Mesenchymal stem cell (in vitro differentiated cells and primary cell): ENCODE results near the gene MYH16.
"Not testable (repeated sequence)": the region's sequence is repeated elsewhere in the genome, so short reads cannot be mapped to it uniquely, and the experiment has no call there.

Source experiments
- DNase-seq: peaks from one replicate; pipeline ENCODE4 v3.0.0-alpha.2; 2013
- H2AFZ ChIP-seq: one replicate; pipeline ENCODE4 v1.6.1; 2013; ENCODE audit warnings: low read depth, mild to moderate bottlenecking, control low read depth, inconsistent platforms, low read length, moderate library complexity
- H2AK5ac ChIP-seq: 2 replicates; pipeline ENCODE4 v1.6.1; 2013; ENCODE audit warnings: low read length, moderate library complexity, mild to moderate bottlenecking, inconsistent platforms; ENCODE audit not compliant: severe bottlenecking
- H2BK120ac ChIP-seq: one replicate; pipeline ENCODE4 v1.6.1; 2013; ENCODE audit warnings: low read depth, mild to moderate bottlenecking, inconsistent platforms, low read length, moderate library complexity
- H2BK12ac ChIP-seq, 2 experiments: one replicate each; pipeline ENCODE4 v1.6.1; 2013; ENCODE audit warnings: inconsistent platforms in 2 of 2, low read length in 2 of 2, mild to moderate bottlenecking in 2 of 2, moderate library complexity in 2 of 2, control low read depth in 1 of 2
- H2BK15ac ChIP-seq: one replicate; pipeline ENCODE4 v1.6.1; 2013; ENCODE audit warnings: mild to moderate bottlenecking, low read depth, inconsistent platforms; ENCODE audit not compliant: poor library complexity, severe bottlenecking
- H2BK5ac ChIP-seq: 2 replicates; pipeline ENCODE4 v1.6.1; 2013; ENCODE audit warnings: low read depth, mild to moderate bottlenecking, low read length, control low read depth, inconsistent platforms; ENCODE audit not compliant: poor library complexity, severe bottlenecking
- H3K14ac ChIP-seq, 2 experiments: one replicate each; pipeline ENCODE4 v1.6.1; 2013; ENCODE audit warnings: inconsistent platforms in 2 of 2, low read length in 2 of 2, control low read depth in 1 of 2, mild to moderate bottlenecking in 1 of 2, moderate library complexity in 1 of 2
- H3K18ac ChIP-seq, 2 experiments: one replicate each; pipeline ENCODE4 v1.6.1; 2013; ENCODE audit warnings: inconsistent platforms in 2 of 2, low read length in 2 of 2, control low read depth in 1 of 2, low read depth in 1 of 2, mild to moderate bottlenecking in 1 of 2
- H3K23ac ChIP-seq, 2 experiments: one replicate each; pipeline ENCODE4 v1.6.1; 2013; ENCODE audit warnings: inconsistent platforms in 2 of 2, low read length in 2 of 2, mild to moderate bottlenecking in 2 of 2, moderate library complexity in 2 of 2, control low read depth in 1 of 2
- H3K27ac ChIP-seq: 2 replicates; pipeline ENCODE4 v1.5.1; 2013; ENCODE audit warnings: mild to moderate bottlenecking, moderate library complexity, low read length, control low read depth, inconsistent platforms; ENCODE audit not compliant: poor library complexity, severe bottlenecking
- H3K27me3 ChIP-seq, 2 experiments: 2 replicates each; pipeline versions ENCODE4 v1.6.1 to v1.7.0; 2013; ENCODE audit warnings: low read length in 2 of 2, mild to moderate bottlenecking in 2 of 2, moderate library complexity in 2 of 2, control low read depth in 1 of 2, inconsistent platforms in 1 of 2; ENCODE audit not compliant: control insufficient read depth in 1 of 2, insufficient read depth in 1 of 2
- H3K36me3 ChIP-seq, 2 experiments: 2 replicates each; pipeline versions ENCODE4 v1.6.1 to v1.7.0; 2013; ENCODE audit warnings: low read length in 2 of 2, control low read depth in 1 of 2, inconsistent platforms in 1 of 2, low read depth in 1 of 2, mild to moderate bottlenecking in 1 of 2; ENCODE audit not compliant: insufficient read depth in 2 of 2, control insufficient read depth in 1 of 2
- H3K4ac ChIP-seq, 2 experiments: one replicate each; pipeline ENCODE4 v1.6.1; 2013; ENCODE audit warnings: inconsistent platforms in 2 of 2, low read length in 2 of 2, mild to moderate bottlenecking in 2 of 2, moderate library complexity in 2 of 2, control low read depth in 1 of 2, low read depth in 1 of 2
- H3K4me1 ChIP-seq: 2 replicates; pipeline ENCODE4 v1.6.1; 2013; ENCODE audit warnings: low read depth, low read length, control low read depth; ENCODE audit not compliant: control insufficient read depth, insufficient read depth
- H3K4me2 ChIP-seq: 2 replicates; pipeline ENCODE4 v1.6.1; 2013; ENCODE audit warnings: low read length, mild to moderate bottlenecking, inconsistent platforms; ENCODE audit not compliant: poor library complexity, severe bottlenecking
- H3K4me3 ChIP-seq, 2 experiments: 2 replicates each; pipeline versions ENCODE4 v1.5.1 to v1.7.0; 2013; ENCODE audit warnings: low read length in 2 of 2, mild to moderate bottlenecking in 2 of 2, control low read depth in 1 of 2, low read depth in 1 of 2; ENCODE audit not compliant: insufficient read depth in 1 of 2
- H3K79me1 ChIP-seq: replicated peaks from 2 replicates; pipeline ENCODE4 v1.6.1; 2013; ENCODE audit warnings: mild to moderate bottlenecking, control low read depth, low read length, inconsistent platforms; ENCODE audit not compliant: poor library complexity, severe bottlenecking
- H3K9ac ChIP-seq: 2 replicates; pipeline ENCODE4 v1.7.0; 2013; ENCODE audit warnings: mild to moderate bottlenecking, low read length, moderate library complexity
- H3K9me3 ChIP-seq: 2 replicates; pipeline ENCODE4 v1.7.0; 2013; ENCODE audit warnings: mild to moderate bottlenecking, low read length; ENCODE audit not compliant: control insufficient read depth
- H4K8ac ChIP-seq: one replicate; pipeline ENCODE4 v1.6.1; 2013; ENCODE audit warnings: inconsistent platforms, mild to moderate bottlenecking, low read length, moderate library complexity
- H4K91ac ChIP-seq: one replicate; pipeline ENCODE4 v1.6.1; 2013; ENCODE audit warnings: mild to moderate bottlenecking, low read length, inconsistent platforms
- WGBS: methylation state at CpG from one replicate; pipeline ENCODE4 v1.1.7; 2013; ENCODE audit warnings: mixed read lengths; 5-methylcytosine and 5-hydroxymethylcytosine counted together

The MYH16 gene

GRCh38 chr7:99237876-99238275, 34.8 kb upstream of the MYH16 start:
- H3K27me3 ChIP-seq = peaks cover 9 to 16% of the 10 kb centered on the region in 2 experiments
- H2AK5ac ChIP-seq, DNase-seq, H4K91ac ChIP-seq, H2BK15ac ChIP-seq, H2BK5ac ChIP-seq, H3K4ac ChIP-seq, H3K23ac ChIP-seq, H3K4me1 ChIP-seq, H2BK12ac ChIP-seq, H3K27ac ChIP-seq, H2BK120ac ChIP-seq, H3K4me2 ChIP-seq, H3K36me3 ChIP-seq, H2AFZ ChIP-seq, H3K9me3 ChIP-seq, H4K8ac ChIP-seq, H3K18ac ChIP-seq, H3K4me3 ChIP-seq, H3K14ac ChIP-seq, H3K9ac ChIP-seq, H3K79me1 ChIP-seq: not testable (repeated sequence)
- WGBS = 71% methylated on average over 1 of the region's 1 CpG

GRCh38 chr7:99238558-99239341, 33.9 kb upstream of the MYH16 start:
- Histone ChIP-seq H3K9ac (no peak overlapping the region), H3K23ac (no peak overlapping the region), H3K18ac (no peak overlapping the region), H2BK12ac (no peak overlapping the region), H3K79me1 (no peaks in the 10 kb centered on the region), H3K14ac (no peak overlapping the region), H3K27ac (no peak overlapping the region), H4K8ac (no peak overlapping the region), H2BK120ac (no peak overlapping the region), H3K9me3 (peaks cover 4% of the 10 kb centered on the region), H3K4me3 (no peak overlapping the region), H2BK5ac (no peak overlapping the region), H3K4me1 (no peaks in the 10 kb centered on the region), H4K91ac (no peak overlapping the region), H3K4me2 (no peak overlapping the region), H3K27me3 (peaks cover 14 to 16% of the 10 kb centered on the region in 2 experiments), H2AFZ (no peak overlapping the region), H2AK5ac (no peak overlapping the region), H3K4ac (no peak overlapping the region), H2BK15ac (no peak overlapping the region), H3K36me3 (no peaks in the 10 kb centered on the region)
- 77% methylated on average over 15 of the region's 15 CpGs for WGBS
- DNase-seq = no peak

- no peak overlapping the region for H2BK120ac ChIP-seq
Observed at GRCh38 chr7:99242682-99243081, 30.0 kb upstream of the MYH16 start.

GRCh38 chr7:99243751-99244337, 28.8 kb upstream of the MYH16 start:
- no peak overlapping the region for H2BK15ac ChIP-seq
- H3K14ac ChIP-seq = no peak overlapping the region
- H3K4me2 ChIP-seq = no peak overlapping the region
- no peak overlapping the region for H3K4ac ChIP-seq
- no peak overlapping the region for H3K9ac ChIP-seq
- no peak overlapping the region for H4K91ac ChIP-seq
- H3K27ac ChIP-seq = no peak overlapping the region
- no peak overlapping the region for H3K18ac ChIP-seq
- no peak for DNase-seq
- no peak overlapping the region for H2AFZ ChIP-seq
- no peaks in the 10 kb centered on the region for H3K36me3 ChIP-seq
- H2AK5ac ChIP-seq = no peak overlapping the region
- 78% methylated on average over 5 of the region's 5 CpGs for WGBS
- no peak overlapping the region for H2BK5ac ChIP-seq
- peaks cover 4% of the 10 kb centered on the region for H3K4me1 ChIP-seq
- H2BK12ac ChIP-seq = no peak overlapping the region
- peaks cover 7 to 12% of the 10 kb centered on the region in 2 experiments for H3K27me3 ChIP-seq
- H2BK120ac ChIP-seq = no peak overlapping the region
- no peak overlapping the region for H3K23ac ChIP-seq
- no peaks in the 10 kb centered on the region for H3K9me3 ChIP-seq
- no peak overlapping the region for H3K4me3 ChIP-seq
- H4K8ac ChIP-seq = no peak overlapping the region
- H3K79me1 ChIP-seq = no peaks in the 10 kb centered on the region

More at GRCh38 chr7:99242682-99243081, 30.0 kb upstream of the MYH16 start:
- Histone ChIP-seq H2BK15ac (no peak overlapping the region), H3K14ac (no peak overlapping the region), H3K4ac (no peak overlapping the region), H3K18ac (no peak overlapping the region), H3K9me3 (no peaks in the 10 kb centered on the region), H3K4me1 (peaks cover 2% of the 10 kb centered on the region), H2AK5ac (no peak overlapping the region), H3K4me2 (no peak overlapping the region), H2BK12ac (no peak overlapping the region), H3K23ac (no peak overlapping the region), H4K91ac (no peak overlapping the region), H3K79me1 (no peaks in the 10 kb centered on the region), H3K27me3 (peaks cover 14 to 16% of the 10 kb centered on the region in 2 experiments), H3K36me3 (no peaks in the 10 kb centered on the region), H3K4me3 (no peak overlapping the region), H4K8ac (no peak overlapping the region), H2AFZ (no peak overlapping the region), H2BK5ac (no peak overlapping the region), H3K9ac (no peak overlapping the region), H3K27ac (no peak overlapping the region)
- no peak for DNase-seq
- 95% methylated on average over 4 of the region's 4 CpGs for WGBS
